SH-SY5Y (cell line): Measurements from ENCODE around the gene LMO1.

Experiments
- GATA2 ChIP-seq: IDR thresholded peaks from 2 replicates; pipeline ENCODE4 v1.6.1; 2011; ENCODE audit warnings: mild to moderate bottlenecking, low read depth, low read length
- GATA3 ChIP-seq: IDR thresholded peaks from 2 replicates; pipeline ENCODE4 v1.6.1; 2011; ENCODE audit warnings: low read depth, mild to moderate bottlenecking, low read length, moderate library complexity

GRCh38 chr11:8261921-8262551, 1.6 kb downstream of the LMO1 start:
- TF ChIP-seq GATA2 = no peak
- no peak for TF ChIP-seq GATA3
